Bronchial epithelial cell (primary cell): ENCODE measurements around the gene MYO9A. TPM values are rescaled to one million over a fixed set of nuclear protein-coding genes. Genes with fewer than 3 reads are reported as not detected.

ENCODE experiments used
- DNase-seq: peaks from one replicate; pipeline ENCODE4 v3.0.0-alpha.2; 2010; ENCODE audit warnings: low read depth
- FAIRE-seq: peaks from 2 replicates; lab custom pipeline; 2011; peaks lifted over from hg19 to GRCh38; lab: Jason Lieb, UNC
- H3K27me3 ChIP-seq: 2 replicates; pipeline ENCODE4 v1.5.1; 2011; ENCODE audit warnings: low read length; ENCODE audit not compliant: control insufficient read depth, insufficient read depth
- H3K36me3 ChIP-seq: 2 replicates; pipeline ENCODE4 v1.5.1; 2011; ENCODE audit warnings: low read length; ENCODE audit not compliant: control insufficient read depth, insufficient read depth
- H3K4me3 ChIP-seq: 2 replicates; pipeline ENCODE4 v1.5.1; 2011; ENCODE audit warnings: mild to moderate bottlenecking, low read depth, low read length, control low read depth
- CTCF ChIP-seq: IDR thresholded peaks from 2 replicates; pipeline ENCODE4 v1.5.1; 2011; ENCODE audit warnings: mild to moderate bottlenecking, moderate library complexity, low read length, control low read depth, inconsistent platforms; ENCODE audit not compliant: insufficient read depth, severe bottlenecking
- total RNA-seq: library from RNA; depleted of rRNA; stranded (reverse); fragments of >200 nt; gene quantifications from 2 replicates; pipeline ENCODE4 v1.2.1, GENCODE V29; 2014

The MYO9A gene
- total RNA-seq, 1 donor from 2014 or later = 29.7 TPM

GRCh38 chr15:71826196-71826595 lies 291.8 kb downstream of the MYO9A start:
- no peak overlapping the region for H3K4me3 ChIP-seq
- H3K36me3 ChIP-seq = peaks cover 15% of the 10 kb centered on the region
- H3K27me3 ChIP-seq = no peaks in the 10 kb centered on the region
- no peak for DNase-seq
- TF ChIP-seq CTCF = no peak
- FAIRE-seq = no peak

- Histone ChIP-seq H3K4me3 (no peak overlapping the region), H3K36me3 (peaks cover 14% of the 10 kb centered on the region), H3K27me3 (no peaks in the 10 kb centered on the region)
- DNase-seq = no peak
- no peak for FAIRE-seq
- TF ChIP-seq CTCF = no peak
Measured at GRCh38 chr15:71825021-71825730, 292.8 kb downstream of the MYO9A start.

- DNase-seq (no peak), FAIRE-seq (no peak)
- peaks cover 10% of the 10 kb centered on the region for H3K36me3 ChIP-seq
- H3K4me3 ChIP-seq = no peak overlapping the region
- H3K27me3 ChIP-seq = no peaks in the 10 kb centered on the region
- TF ChIP-seq CTCF = no peak
Measured at GRCh38 chr15:71823801-71824200, 294.1 kb downstream of the MYO9A start.

DNA sequence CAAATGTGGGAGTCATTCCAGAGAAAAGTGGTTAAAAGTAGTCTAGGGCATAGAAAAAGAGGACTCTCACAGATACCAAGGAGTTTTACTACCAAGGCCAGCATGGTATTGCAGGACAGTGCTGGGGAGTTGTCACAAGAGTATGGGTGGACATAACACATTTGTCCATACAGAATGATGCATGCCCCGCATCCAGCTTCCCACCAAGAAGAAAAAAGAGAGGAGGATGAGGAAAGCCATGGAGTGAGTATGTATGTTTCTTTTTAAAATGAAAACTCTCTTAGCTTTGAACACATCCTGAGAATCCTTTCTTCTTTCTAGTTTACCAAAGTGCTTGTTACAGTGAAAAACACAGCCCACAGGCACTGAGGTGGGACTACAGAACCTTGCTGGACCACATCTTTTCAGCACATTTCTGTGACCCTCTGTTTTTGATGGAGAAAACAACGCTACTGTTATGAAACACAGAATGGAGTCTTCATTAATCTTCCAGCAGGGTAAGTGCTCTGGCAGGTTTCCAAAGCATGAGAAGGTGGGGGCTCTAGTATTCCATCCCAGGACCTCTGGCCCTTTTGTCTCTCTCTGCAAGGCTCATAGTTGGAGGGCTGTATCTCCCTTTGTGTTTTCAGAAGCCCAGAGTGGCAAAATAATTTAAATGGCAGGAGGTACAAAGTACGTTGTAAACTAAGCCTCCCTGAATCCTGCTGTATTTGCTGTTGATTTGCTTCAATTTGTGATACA lies 294.9 kb downstream of the MYO9A start:
- peaks cover 9% of the 10 kb centered on the region for H3K36me3 ChIP-seq
- DNase-seq (no peak), FAIRE-seq (no peak)
- no peaks in the 10 kb centered on the region for H3K27me3 ChIP-seq
- TF ChIP-seq CTCF = no peak
- H3K4me3 ChIP-seq = no peak overlapping the region

DNA sequence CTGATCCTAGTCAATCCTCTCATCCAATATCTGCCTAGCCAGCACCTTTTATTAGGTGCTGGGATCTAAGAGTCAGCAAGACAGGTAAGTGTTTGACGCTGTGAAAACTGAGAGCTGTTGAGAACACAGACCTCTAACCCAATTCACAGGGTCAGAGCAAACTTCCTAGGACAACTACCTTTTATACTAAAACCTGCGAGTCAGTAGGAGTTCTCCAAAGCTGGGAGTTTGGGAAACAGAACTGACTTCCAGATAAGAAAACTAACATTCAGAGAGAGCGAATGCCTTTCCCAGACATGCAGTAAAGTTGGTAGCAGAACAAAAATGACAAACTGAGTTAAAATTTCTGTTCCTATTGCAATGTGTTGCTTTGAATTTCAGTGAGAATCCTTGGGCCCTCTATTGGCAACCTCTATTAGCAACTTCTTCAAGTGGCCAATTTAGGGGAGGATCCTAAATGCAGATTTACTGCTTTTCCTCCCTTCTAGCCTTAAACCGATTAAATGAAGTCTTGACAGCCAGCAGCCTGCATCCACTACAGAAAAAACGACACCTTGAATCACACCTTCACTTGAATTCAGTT lies 296.3 kb downstream of the MYO9A start:
- TF ChIP-seq CTCF = no peak
- Histone ChIP-seq H3K27me3 (no peaks in the 10 kb centered on the region), H3K36me3 (peaks cover 4% of the 10 kb centered on the region), H3K4me3 (no peak overlapping the region)
- no peak for DNase-seq
- FAIRE-seq = no peak
